HG03442 (cell line): ENCODE measurements around the gene OR3A2.
"Not testable (repeated sequence)": the region's sequence is repeated elsewhere in the genome, so short reads cannot be mapped to it uniquely, and the experiment has no call there.

Experiments
- ATAC-seq: cut with Tn5 transposase; IDR thresholded peaks from one replicate; pipeline ENCODE4 v1.9.1; 2021; ENCODE audit warnings: mild to moderate bottlenecking, moderate library complexity; ENCODE audit not compliant: unreplicated experiment

Gene OR3A2

DNA sequence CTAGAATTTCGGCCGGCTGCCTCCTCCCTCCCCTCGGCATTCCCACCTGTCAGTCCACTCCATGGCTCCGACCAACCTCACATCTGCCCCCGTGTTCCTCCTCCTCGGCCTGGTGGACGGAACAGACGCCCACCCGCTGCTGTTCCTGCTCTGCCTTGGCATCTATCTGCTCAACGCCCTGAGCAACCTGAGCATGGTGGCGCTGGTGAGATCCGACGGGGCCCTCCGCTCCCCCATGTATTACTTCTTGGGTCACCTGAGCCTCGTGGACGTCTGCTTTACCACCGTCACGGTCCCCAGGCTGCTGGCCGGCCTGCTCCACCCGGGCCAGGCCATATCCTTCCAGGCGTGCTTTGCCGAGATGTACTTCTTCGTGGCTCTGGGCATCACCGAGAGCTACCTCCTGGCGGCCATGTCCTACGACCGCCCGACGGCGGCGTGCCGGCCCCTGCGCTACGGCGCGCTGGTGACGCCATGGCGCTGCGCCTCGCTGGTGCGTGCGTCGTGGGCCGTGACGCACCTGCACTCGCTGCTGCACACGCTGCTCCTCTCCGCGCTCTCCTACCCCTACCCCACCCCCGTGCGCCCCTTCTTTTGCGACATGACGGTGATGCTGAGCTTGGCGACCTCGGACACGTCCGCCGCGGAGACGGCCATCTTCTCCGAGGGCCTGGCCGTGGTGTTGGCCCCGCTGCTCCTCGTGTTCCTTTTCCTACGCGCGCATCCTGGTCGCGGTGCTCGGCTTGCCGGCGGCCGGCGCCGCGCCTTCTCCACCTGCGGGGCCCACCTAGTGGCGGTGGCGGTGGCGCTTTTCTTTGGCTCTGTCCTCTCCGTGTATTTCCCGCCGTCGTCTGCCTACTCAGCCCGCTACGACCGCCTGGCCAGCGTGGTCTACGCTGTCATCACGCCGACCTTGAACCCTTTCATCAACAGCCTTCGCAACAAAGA, at the start of gene OR3A2:
Gene OR3A2, minus strand, starts transcription at position 440 of the 948 bp plus-strand sequence.
- ATAC-seq, result no peak

DNA sequence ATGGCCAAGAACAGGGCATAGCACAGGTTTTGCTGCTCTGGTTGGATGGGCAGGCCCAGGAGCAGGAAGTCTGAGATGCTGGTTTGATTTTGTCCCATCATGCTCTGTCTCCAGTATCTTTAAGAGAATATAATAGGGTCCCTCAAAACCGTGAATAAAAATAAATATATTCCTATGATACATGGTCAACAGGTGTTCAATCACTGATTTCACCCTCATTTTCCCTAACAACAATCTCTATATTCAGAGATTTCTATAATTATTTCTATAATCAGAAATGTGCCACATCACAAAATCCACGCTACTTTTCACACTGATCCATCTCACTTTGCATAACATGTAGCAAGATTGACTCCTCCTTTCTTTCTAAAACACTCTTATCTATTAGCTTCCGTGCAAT, 47.6 kb upstream of the OR3A2 start, which contains the start of gene OR1E2:
Gene OR1E2, minus strand, starts transcription at position 101 of the 400 bp plus-strand sequence. Its CDS starts 0 bp downstream, at position 101.
- no peak for ATAC-seq

DNA sequence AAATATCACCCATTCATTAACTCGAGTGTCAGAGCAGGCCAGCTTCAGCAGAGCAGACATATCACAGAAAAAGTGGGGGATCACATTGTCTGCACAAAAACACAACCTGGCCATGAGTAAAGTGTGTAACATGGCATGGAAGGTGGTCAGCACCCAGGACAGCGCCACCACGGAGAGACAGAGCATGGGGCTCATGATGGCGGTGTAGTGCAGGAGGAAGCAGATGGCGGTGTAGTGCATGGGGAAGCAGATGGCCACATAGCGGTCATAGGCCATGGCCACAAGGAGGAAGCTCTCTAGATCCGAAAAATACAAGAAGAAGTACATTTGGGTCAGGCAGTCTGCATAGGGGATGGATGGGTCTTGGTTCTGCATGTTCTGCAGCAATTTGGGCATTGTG, 47.1 kb upstream of the OR3A2 start:
- not testable (repeated sequence) for ATAC-seq

- ATAC-seq, result no peak
These were observed 32.1 kb upstream of the OR3A2 start for GRCh38 chr17:3418222-3418621.

DNA sequence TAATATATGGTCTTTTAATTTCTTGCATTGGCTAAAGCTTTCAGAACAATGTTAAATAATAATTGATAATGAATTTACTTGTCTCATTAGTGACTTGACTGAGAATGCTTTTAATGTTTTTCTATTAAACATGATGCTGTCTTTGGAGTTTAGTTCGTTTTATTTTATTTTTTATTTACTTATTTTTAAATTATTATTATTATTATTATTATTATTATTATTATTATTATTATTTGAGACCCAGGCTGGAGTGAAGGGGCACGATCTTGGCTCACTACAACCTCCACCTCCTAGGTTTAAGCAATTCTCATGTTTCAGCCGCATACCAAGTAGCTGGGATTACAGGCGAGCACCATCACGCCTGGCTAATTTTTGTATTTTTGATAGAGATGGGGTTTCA, 29.5 kb upstream of the OR3A2 start:
- ATAC-seq, result no peak

GRCh38 chr17:3412216-3412615, 26.1 kb upstream of the OR3A2 start:
- ATAC-seq, result not testable (repeated sequence)

- no peak for ATAC-seq
These were observed 25.0 kb upstream of the OR3A2 start, which contains the start of gene OR3A3 for GRCh38 chr17:3411070-3411469. OR3A3 (plus strand) TSS chr17:3411370.

- not testable (repeated sequence) for ATAC-seq
These were observed 17.7 kb upstream of the OR3A2 start for GRCh38 chr17:3403856-3404255.

- no peak for ATAC-seq
These were observed 15.7 kb upstream of the OR3A2 start for GRCh38 chr17:3401786-3402185.

DNA sequence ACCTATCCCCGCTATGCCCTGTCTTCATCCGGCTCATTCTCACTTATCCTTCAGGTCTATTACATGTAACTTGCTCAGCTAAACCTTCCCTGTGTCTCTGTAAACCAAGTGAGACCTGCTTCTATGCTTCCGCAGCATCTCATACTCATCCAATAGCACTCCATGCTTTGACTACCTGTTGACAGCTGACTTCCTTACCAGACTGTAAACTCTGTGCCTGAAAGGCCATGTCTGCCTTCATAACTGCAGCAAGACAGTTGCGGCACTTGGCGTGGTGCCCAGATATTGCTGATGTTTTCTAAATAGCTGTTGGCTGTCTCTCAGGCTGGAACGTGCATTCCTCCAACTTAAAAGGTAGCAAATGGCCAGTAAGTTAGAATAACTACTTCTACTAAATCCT, 13.9 kb upstream of the OR3A2 start:
- ATAC-seq, result no peak

- no peak for ATAC-seq
These were observed 12.2 kb upstream of the OR3A2 start, which contains the start of gene OR1E1 for GRCh38 chr17:3398310-3398709. OR1E1 (minus strand) TSS chr17:3398410; CDS start chr17:3398410, 0 bp downstream.

GRCh38 chr17:3397801-3398200, 11.7 kb upstream of the OR3A2 start:
- ATAC-seq, result not testable (repeated sequence)

DNA sequence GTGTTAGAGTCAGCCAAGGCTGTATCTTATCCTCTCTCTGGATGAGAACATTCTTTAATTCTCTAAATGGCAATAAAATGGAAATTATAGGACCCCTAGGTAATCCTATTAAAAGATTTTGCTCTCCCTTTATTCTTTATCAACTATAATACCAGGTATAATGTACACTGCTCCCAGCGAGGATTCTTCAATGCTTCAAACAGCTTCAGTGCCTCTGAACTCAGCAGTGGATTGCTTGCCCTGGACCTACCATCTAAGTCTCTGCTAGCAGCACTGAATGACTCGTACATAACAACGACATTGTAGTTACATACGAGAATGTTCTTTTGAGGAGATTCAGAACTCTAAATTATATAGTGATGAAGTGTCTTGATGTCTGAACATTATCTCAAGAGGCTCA, 3.7 kb upstream of the OR3A2 start:
- no peak for ATAC-seq

DNA sequence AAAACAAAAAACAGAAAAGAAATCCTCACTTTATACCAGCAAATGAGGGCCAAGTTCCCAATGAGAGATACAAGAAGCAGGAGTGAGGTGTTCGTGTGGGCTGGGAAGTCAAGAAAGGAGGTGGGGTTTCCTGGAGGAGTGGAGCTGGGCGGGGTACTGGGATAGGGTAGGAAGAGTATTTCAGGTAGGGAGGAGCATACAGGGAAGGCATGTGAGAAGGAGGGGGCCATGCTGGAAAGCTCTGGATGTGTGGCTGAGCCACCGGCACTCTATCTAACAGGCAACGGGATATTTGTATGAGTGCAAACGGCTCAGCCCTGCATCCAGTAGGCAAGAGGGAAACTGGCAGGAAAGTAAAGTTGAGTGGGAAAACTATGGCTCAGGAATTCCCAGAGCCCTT, 4.2 kb downstream of the OR3A2 start:
- no peak for ATAC-seq

GRCh38 chr17:3378321-3378720, 7.8 kb downstream of the OR3A2 start:
- ATAC-seq, result no peak

- not testable (repeated sequence) for ATAC-seq
These were observed 14.9 kb downstream of the OR3A2 start for GRCh38 chr17:3371167-3371566.

DNA sequence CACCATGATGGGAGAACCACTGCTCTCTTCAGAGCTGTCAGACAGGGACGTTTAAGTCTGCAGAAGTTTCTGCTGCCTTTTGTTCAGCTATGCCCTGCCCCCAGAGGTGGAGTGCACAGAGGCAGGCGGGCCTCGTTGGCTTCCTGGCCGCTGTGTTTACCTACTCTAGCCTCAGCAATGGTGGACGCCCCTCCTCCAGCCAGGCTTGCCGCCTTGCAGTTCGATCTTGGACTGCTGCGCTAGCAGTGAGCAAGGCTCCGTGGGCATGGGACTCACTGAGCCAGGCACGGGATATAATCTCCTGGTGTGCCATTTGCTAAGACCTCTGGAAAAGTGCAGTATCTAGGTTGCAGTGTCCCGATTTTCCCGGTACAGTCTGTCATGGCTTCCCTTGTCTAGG, 43.3 kb downstream of the OR3A2 start:
- ATAC-seq, result not testable (repeated sequence)

GRCh38 chr17:3335876-3336275, 50.2 kb downstream of the OR3A2 start:
- no peak for ATAC-seq

- ATAC-seq, result no peak
These were observed 67.8 kb downstream of the OR3A2 start for GRCh38 chr17:3318336-3318735.

GRCh38 chr17:3316836-3317235, 69.3 kb downstream of the OR3A2 start:
- ATAC-seq, result no peak

DNA sequence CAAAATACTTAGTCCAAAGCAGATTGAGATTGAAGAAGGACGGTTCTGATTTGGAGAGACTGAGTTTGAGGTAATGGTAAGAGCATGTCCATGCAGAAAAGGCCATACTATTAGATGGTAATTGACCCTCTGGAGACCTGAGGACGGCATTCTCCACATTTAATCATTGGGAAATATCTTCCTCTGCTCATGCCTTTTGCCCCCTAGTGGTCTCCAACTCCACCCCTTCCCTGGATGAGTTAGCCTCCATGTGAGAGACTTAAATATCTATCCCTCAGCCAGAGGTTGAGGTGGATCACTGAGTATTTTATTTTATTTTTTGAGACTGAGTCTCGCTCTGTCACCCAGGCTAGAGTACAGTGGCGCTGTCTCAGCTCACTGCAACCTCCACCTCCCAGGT, 77.5 kb downstream of the OR3A2 start:
- no peak for ATAC-seq

GRCh38 chr17:3298260-3298659, 87.8 kb downstream of the OR3A2 start, which contains the start of gene OR3A1:
OR3A1 (minus strand) TSS chr17:3298360; CDS start chr17:3292582, 5,778 bp downstream.
- no peak for ATAC-seq
